C4-2B (cell line): ENCODE data around the gene PLIN4.

Experiments
- H3K27ac ChIP-seq: fragments of 450-650 bp; 2 replicates; pipeline ENCODE4 v1.5.1; 2017
- CTCF ChIP-seq: fragments of 450-650 bp; conservative IDR thresholded peaks from 2 replicates; pipeline ENCODE4 v1.5.1; 2017; ENCODE audit warnings: mild to moderate bottlenecking
- ZFX ChIP-seq: fragments of 450-650 bp; IDR thresholded peaks from 2 replicates; pipeline ENCODE4 v1.6.1; 2017

PLIN4 gene

GRCh38 chr19:4557144-4557970 is 39.1 kb upstream of the PLIN4 start:
- no peak overlapping the region for H3K27ac ChIP-seq
- TF ChIP-seq CTCF (no peak), ZFX (no peak)

- no peak for TF ChIP-seq ZFX
- no peak for TF ChIP-seq CTCF
- H3K27ac ChIP-seq = no peak overlapping the region
Measured at GRCh38 chr19:4556597-4557127, 38.4 kb upstream of the PLIN4 start.

- no peak overlapping the region for H3K27ac ChIP-seq
- TF ChIP-seq ZFX (no peak), CTCF (no peak)
Measured at GRCh38 chr19:4555657-4556561, 37.6 kb upstream of the PLIN4 start.

GRCh38 chr19:4554717-4555116 is 36.4 kb upstream of the PLIN4 start:
- H3K27ac ChIP-seq = no peak overlapping the region
- TF ChIP-seq ZFX = no peak

GRCh38 chr19:4553775-4554174 is 35.5 kb upstream of the PLIN4 start:
- no peak overlapping the region for H3K27ac ChIP-seq
- no peak for TF ChIP-seq CTCF
- TF ChIP-seq ZFX = no peak

GRCh38 chr19:4553092-4553695 is 34.9 kb upstream of the PLIN4 start:
- H3K27ac ChIP-seq = no peak overlapping the region
- TF ChIP-seq ZFX (no peak), CTCF (no peak)

GRCh38 chr19:4552525-4552819 is 34.2 kb upstream of the PLIN4 start:
- no peak overlapping the region for H3K27ac ChIP-seq
- TF ChIP-seq ZFX (no peak), CTCF (no peak)
